Ovary (tissue), 9 donors: ENCODE measurements around the gene THUMPD3. TPM values are rescaled to one million over a fixed set of nuclear protein-coding genes. Genes with fewer than 3 reads are reported as not detected.

Experiments used
- DNase-seq, 5 donors: peaks; one replicate each; pipeline ENCODE4 v3.0.0-alpha.2; 2019 to 2020
- H3K27ac ChIP-seq, 2 donors: fragments of 200-600 bp; one replicate each; pipeline versions ENCODE4 v1.5.1 to v1.8.0; 2019 to 2022
- H3K27me3 ChIP-seq: fragments of 200-600 bp; one replicate; pipeline ENCODE4 v1.8.0; 2022
- H3K36me3 ChIP-seq: fragments of 200-600 bp; sonication (generic); one replicate; pipeline ENCODE4 v1.5.1; 2019
- H3K4me1 ChIP-seq: one replicate; pipeline ENCODE4 v1.8.1; 2013; ENCODE audit warnings: mild to moderate bottlenecking, moderate library complexity; ENCODE audit not compliant: insufficient read depth
- H3K4me3 ChIP-seq: fragments of 200-600 bp; sonication (generic); one replicate; pipeline ENCODE4 v1.5.1; 2017
- H3K9me3 ChIP-seq, 2 donors: fragments of 200-600 bp in 1 of 2; sonication (generic) in 1 of 2; one replicate each; pipeline versions ENCODE4 v1.5.1 to v1.8.1; 2013 to 2019; ENCODE audit warnings: mild to moderate bottlenecking in 1 of 2, moderate library complexity in 1 of 2
- CTCF ChIP-seq, 3 donors: fragments of 450-650 bp in 2 of 3; fragments of 200-600 bp in 1 of 3; IDR thresholded peaks; one replicate each; pipeline versions ENCODE4 v1.5.1 to v1.8.0; 2016 to 2022; ENCODE audit warnings: antibody characterized with exemption in 3 of 3, mild to moderate bottlenecking in 1 of 3
- EP300 ChIP-seq: sonication (generic); formaldehyde crosslinking; IDR thresholded peaks from one replicate; pipeline ENCODE4 v1.6.1; 2017; ENCODE audit warnings: antibody characterized with exemption
- POLR2A ChIP-seq: fragments of 450-650 bp; IDR thresholded peaks from one replicate; pipeline ENCODE4 v1.6.1; 2017; ENCODE audit warnings: antibody characterized with exemption, mild to moderate bottlenecking, moderate library complexity
- WGBS, 3 donors: extraction: QIAGEN DNeasy Blood & Tissue Kit in 1 of 3; methylation state at CpG; one replicate each; pipeline versions ENCODE4 v1.1.5 to v1.1.7; 2013 to 2017; 5-methylcytosine and 5-hydroxymethylcytosine counted together
- intact Hi-C, 4 donors: fragments of 100-400 bp; cut with DNase I; formaldehyde crosslinking; loops; one replicate each; pipeline versions ENCODE4 v1.11.0 to v1.15.1; 2022 to 2023
- polyA plus RNA-seq, 2 donors: library from polyadenylated mRNA; stranded (reverse); fragments of 200-250 nt in 1 of 2; fragments of 350-450 nt in 1 of 2; fragmentation: Illumina TruSeq in 1 of 2; extraction: RNeasy Lipid Tissue Mini Kit (QIAGEN cat#74804) in 1 of 2; gene quantifications; one replicate each; pipeline ENCODE4 v1.2.3, GENCODE V29; 2013 to 2014
- total RNA-seq, 7 donors: library from RNA; depleted of rRNA in 2 of 7; stranded (reverse); fragments of >200 nt in 2 of 7; fragmentation: NEBNext Ultra II Directional in 3 of 7; extraction: Animal tissue kit (Norgen Biotek cat#: 25700) in 3 of 7; gene quantifications; one replicate each; pipeline versions ENCODE4 v1.1.0 to v1.2.4, GENCODE V29; 2016 to 2023
- donor health status: DM: no; HTN: no; CAD: no; lungs with moderate emphysema.
- donor health status: DM: no; HTN: no; CAD: no.
- donor health status: Bipolar disorder and iron deficiency.
- donor health status: DM: yes; HTN: yes; CAD: no.
- donor health status: DM: no; HTN: no; CAD: no.
- donor health status: DM: yes; HTN: yes; CAD: no.

THUMPD3 gene
- total and polyA plus RNA-seq, 9 donors: 11.9 to 35.1 (median 25.9) TPM

DNA sequence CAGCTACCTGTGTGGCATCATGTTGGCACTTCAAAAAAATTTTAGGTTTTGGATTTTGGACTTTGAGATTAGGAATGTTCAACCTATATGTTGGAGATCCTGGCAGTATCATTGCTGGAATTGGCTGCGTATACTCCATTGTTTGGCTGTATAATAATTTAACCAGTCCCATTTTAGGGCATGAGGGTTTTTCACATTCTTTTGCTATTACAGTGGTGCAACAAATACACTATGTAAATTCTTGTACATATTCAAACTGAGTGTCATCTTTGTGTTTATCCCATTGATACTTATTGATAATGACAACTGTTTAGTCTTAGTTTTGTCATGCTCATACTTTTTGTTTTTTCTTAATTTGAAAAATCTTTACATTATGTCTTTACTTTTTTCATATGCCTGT is 6.7 kb downstream of the THUMPD3 start:
- intact Hi-C loops: loop anchor here in 1 of 4 donors (5.0 kb wide), 1 partner anchor 1418 kb away; no protein-coding TSS in a partner anchor
- WGBS, 3 donors: 88 to 95% (median 95%) methylated on average over 1 of the region's 1 CpG
- Histone ChIP-seq H3K4me3 (no peak overlapping the region), H3K9me3 (no peaks in the 10 kb centered on the region), H3K27ac (no peak overlapping the region), H3K36me3 (no peaks in the 10 kb centered on the region), H3K27me3 (no peaks in the 10 kb centered on the region), H3K4me1 (peaks cover 2% of the 10 kb centered on the region)
- no peak for DNase-seq
- no peak for TF ChIP-seq EP300
- TF ChIP-seq CTCF (IDR thresholded peaks at IDR 0.05): no peak
- no peak for TF ChIP-seq POLR2A

- intact Hi-C loops: no loop called here
- H3K27me3 ChIP-seq: no peaks in the 10 kb centered on the region
- no peaks in the 10 kb centered on the region for H3K36me3 ChIP-seq
- no peak for TF ChIP-seq EP300
- no peak for TF ChIP-seq CTCF (IDR thresholded peaks at IDR 0.05)
- no peak for TF ChIP-seq POLR2A
- no peaks in the 10 kb centered on the region for H3K9me3 ChIP-seq
- no peak overlapping the region for H3K4me3 ChIP-seq
- no peaks in the 10 kb centered on the region for H3K4me1 ChIP-seq
- WGBS, 3 donors: 79 to 84% (median 82%) methylated on average over 3 of the region's 3 CpGs
- H3K27ac ChIP-seq: no peak overlapping the region
- DNase-seq: no peak
Observed at GRCh38 chr3:9373465-9373864, 10.6 kb downstream of the THUMPD3 start.

DNA sequence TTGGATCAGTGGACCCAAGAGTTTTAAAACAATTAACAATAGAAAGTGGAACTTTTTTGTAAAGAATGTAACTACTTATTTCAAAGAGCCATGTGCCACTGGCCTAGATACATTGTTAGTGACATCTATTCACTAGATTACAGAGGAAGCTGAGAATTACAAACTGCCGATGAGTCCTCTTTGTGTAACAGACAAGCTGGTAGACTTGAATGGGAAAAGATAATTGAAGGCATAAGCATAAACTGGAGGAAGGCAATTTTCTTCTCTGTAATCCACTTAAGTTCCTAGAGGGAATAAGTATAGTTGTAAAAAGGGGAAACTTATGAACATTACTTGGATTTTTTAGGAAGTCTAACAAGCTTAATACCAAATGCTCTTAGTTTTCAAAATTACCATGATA is 15.1 kb downstream of the THUMPD3 start:
- no peak for DNase-seq
- intact Hi-C loops: no loop called here
- Histone ChIP-seq H3K36me3 (no peaks in the 10 kb centered on the region), H3K9me3 (no peaks in the 10 kb centered on the region), H3K27me3 (no peaks in the 10 kb centered on the region), H3K27ac (no peak overlapping the region), H3K4me3 (no peak overlapping the region), H3K4me1 (no peaks in the 10 kb centered on the region)
- 94 to 98% (median 96%) methylated on average over 1 of the region's 1 CpG for WGBS, 3 donors
- TF ChIP-seq EP300 (no peak), CTCF (IDR thresholded peaks at IDR 0.05) (no peak), POLR2A (no peak)

DNA sequence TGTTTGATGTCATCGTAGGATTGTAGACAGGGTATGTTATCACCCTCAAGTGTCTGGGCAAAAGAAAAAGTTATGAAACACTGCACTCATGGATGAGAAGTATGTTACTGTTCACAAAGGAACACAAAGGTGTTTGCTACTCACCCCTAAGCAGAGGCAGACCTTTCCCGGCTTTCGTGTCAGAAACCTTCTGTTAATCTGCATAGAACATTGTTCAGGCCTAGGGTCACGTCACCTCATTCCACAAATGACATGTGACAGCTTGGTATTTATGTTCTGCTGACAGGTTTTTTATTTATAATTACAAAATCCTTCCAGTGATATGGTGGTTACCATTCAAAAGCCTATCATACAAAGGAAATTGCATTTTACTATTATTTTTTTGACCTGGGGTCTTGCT is 16.5 kb downstream of the THUMPD3 start:
- WGBS, 3 donors: 56 to 66% (median 64%) methylated on average over 4 of the region's 4 CpGs
- H3K27ac ChIP-seq: no peak overlapping the region
- H3K27me3 ChIP-seq: no peaks in the 10 kb centered on the region
- TF ChIP-seq POLR2A: no peak
- TF ChIP-seq EP300: no peak
- TF ChIP-seq CTCF (IDR thresholded peaks at IDR 0.05): no peak
- no peak overlapping the region for H3K4me3 ChIP-seq
- DNase-seq: no peak
- intact Hi-C loops: no loop called here
- no peaks in the 10 kb centered on the region for H3K36me3 ChIP-seq
- H3K9me3 ChIP-seq: no peaks in the 10 kb centered on the region
- H3K4me1 ChIP-seq: no peaks in the 10 kb centered on the region

DNA sequence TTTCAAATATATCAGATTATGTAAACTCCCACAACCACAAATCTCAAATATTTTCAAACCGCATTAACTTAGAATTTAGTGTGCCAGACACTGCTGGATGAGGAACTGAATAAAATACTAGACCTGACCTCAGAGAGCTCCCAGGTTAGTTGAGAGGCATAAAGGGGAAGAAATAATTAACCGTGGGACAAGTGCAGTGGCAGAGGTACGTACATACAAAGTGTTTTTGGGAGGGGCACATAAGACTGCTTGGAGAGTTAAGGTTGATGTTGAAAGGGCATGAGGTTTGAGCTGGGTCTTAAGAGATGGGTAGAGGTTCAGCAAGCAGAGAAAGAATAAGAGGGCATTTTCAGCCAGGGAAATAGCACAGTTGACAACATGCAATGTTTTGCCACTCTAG is 17.2 kb downstream of the THUMPD3 start:
- H3K27ac ChIP-seq: no peak overlapping the region

More for the DNA sequence above, 17.2 kb downstream of the THUMPD3 start:
- H3K4me1 ChIP-seq: no peaks in the 10 kb centered on the region
- no peaks in the 10 kb centered on the region for H3K27me3 ChIP-seq
- no peaks in the 10 kb centered on the region for H3K36me3 ChIP-seq
- no peak overlapping the region for H3K4me3 ChIP-seq
- intact Hi-C loops: loop anchor here in 2 of 4 donors (10.0 kb wide), 2 partner anchors 55 to 95 kb away; no protein-coding TSS in a partner anchor
- DNase-seq: no peak
- WGBS, 3 donors: 81 to 89% (median 83%) methylated on average over 3 of the region's 3 CpGs
- no peak for TF ChIP-seq EP300
- TF ChIP-seq CTCF (IDR thresholded peaks at IDR 0.05): no peak
- H3K9me3 ChIP-seq: no peaks in the 10 kb centered on the region
